ENCODE results near the gene ZFYVE27.

DNA sequence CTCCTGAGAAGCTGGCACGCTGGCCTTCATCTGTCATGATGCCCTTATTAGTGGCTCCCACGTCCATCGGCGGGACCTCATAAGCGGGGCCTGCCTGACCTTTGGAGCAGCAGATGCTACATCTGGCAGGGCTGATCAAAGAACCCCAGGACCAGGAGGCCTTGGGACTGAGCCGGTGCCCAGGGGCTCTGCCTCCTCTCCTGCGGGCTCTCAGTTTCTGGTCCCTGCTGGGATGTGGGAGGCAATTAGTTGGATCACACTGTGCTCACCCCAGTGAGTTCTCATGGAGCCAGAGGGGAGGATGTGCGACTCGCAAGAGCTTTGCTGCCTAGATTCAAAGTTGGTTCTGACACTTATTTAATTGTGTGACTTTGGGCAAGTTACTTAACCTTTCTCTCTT, 63.5 kb downstream of the ZFYVE27 start:
- TF ChIP-seq, protein P1, sequence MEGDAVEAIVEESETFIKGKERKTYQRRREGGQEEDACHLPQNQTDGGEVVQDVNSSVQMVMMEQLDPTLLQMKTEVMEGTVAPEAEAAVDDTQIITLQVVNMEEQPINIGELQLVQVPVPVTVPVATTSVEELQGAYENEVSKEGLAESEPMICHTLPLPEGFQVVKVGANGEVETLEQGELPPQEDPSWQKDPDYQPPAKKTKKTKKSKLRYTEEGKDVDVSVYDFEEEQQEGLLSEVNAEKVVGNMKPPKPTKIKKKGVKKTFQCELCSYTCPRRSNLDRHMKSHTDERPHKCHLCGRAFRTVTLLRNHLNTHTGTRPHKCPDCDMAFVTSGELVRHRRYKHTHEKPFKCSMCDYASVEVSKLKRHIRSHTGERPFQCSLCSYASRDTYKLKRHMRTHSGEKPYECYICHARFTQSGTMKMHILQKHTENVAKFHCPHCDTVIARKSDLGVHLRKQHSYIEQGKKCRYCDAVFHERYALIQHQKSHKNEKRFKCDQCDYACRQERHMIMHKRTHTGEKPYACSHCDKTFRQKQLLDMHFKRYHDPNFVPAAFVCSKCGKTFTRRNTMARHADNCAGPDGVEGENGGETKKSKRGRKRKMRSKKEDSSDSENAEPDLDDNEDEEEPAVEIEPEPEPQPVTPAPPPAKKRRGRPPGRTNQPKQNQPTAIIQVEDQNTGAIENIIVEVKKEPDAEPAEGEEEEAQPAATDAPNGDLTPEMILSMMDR (IDR thresholded peaks at IDR 0.05) = no peak
- TF ChIP-seq EP300 (IDR thresholded peaks at IDR 0.05) = no peak
- no peak for TF ChIP-seq POLR2A (IDR thresholded peaks at IDR 0.05)
